GM04504 (cell line): Measurements from ENCODE around the gene LFNG.
"Not testable (repeated sequence)": the region's sequence is repeated elsewhere in the genome, so short reads cannot be mapped to it uniquely, and the experiment has no call there.

Experiments used
- DNase-seq: peaks from one replicate; pipeline ENCODE4 v3.0.0-alpha.2; 2012; ENCODE audit warnings: low read depth

The LFNG gene

DNA sequence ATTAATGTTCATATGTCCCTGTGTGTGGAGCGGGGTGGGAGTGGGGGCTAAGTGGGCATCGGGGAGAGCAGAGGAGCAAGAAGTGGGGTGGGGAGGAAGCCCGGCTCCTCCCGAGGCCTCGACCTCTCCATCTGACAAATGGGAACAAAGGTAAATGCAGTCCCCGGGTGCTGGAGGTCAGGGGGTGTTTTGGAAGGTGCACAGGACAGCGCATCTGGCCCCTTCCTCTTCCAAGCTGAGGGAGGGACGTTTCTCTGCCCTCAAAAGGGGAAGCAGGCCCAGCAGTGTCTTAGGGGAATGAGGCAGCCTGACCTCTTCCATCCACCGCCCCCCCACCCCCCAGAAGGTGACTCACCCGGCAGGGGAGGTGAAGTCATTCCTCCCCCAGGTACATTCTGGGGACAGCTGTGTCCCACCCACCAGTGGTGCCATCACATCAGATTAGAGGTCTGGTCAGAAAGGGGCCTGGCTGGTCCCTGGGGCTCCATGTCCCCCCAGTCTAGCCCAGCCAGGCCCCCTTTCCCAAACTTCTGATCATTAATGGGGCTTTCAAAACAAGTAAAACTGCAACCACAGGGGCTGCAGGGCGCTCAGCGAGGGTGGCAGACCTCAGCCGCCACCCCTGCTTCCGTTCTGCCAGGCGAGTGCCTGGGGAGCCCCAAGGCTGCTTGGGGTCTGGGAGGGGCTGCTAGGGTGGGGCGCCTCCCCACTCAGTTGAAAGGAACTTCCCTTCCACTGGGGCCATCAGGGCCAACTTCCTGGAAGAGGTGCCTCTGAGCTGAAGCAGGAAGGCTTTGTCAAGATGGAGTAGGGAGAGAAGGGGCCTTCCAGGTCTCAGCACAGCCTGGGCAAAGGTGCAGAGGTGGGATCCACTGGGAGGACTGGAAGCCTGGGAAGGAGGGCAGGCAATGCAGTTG is 10.8 kb downstream of the LFNG start:
- no peak for DNase-seq

DNA sequence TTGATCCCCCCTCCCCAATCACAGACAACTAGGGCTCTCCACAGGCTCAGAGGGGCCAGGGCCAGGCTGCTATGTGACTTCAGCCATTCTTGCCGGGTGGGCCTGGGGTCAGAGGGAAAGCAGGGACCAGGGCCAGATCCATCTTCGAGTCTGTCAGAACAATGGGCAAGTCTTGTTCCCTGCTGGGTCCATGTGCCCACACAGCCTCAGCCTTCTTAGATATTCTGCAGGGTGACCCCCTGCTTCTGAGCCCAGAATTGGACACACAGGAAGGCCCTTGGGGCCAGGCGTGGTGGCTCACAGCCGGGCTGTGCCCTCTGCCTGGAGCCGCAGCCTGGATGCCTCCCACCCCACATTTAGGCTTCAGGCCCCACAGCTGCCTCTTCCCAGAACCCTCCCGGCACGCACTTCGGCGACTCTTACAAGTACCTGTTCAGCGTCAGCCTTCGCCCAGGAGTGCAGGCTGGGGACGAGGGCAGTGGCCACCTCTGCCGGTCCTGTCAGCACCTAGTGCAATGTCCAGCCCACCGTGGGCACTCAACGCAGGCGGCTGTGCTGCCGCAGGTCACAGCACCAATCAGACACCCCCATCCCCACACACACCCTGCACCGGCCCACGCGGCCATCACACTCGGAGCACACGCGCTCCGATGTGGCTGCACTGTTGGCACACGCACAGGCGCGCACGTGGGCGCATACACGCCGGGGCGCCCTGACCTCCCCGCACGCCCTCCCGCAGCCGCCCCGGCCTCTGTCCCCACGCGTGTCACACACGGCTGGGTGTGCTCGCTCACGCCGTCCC is 11.6 kb downstream of the LFNG start:
- DNase-seq, result not testable (repeated sequence)

DNA sequence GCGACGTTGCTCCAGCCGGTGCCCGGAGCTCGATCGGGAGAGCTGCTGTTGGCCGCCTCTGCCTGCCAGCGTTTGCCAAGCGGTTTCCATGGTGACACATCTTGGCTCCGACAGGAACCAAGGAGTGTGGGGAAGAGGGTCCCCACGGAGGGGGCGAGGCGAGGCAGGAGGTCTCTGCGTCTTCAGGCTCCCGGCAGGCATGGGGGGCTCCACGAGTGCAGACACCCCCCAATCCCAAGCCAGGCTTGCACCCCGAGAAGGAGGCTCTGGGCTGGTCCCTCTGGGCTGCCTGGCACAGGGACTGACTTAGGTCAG is 12.2 kb downstream of the LFNG start:
- DNase-seq, result not testable (repeated sequence)

DNA sequence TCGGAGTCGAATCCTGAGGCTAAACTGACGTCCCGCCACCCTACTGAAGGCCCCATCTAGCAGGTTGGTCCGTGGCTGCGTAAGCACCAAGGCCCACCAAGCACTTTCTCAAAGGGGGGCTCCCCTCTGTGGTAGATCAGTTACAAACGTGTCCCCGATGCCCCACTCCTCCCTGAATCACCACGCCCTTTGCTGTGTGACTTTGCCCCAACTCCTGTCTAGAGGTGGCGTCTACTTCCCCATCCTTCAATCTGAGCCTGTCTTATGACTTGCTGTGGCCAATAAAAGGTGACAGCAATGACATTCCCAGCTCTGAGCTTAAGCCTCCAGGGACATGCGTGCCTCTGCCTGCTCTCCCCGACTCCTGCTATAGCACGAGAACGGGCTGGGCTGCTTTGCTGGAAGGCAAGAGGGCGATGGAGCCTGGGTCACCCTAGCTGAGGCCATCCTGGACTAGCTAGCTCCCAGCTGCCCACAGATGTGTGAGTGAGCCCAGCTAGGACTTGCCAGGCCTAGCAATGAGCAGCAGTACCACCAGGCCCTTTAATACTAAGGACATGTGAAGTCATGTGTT is 12.7 kb downstream of the LFNG start:
- DNase-seq, result not testable (repeated sequence)

DNA sequence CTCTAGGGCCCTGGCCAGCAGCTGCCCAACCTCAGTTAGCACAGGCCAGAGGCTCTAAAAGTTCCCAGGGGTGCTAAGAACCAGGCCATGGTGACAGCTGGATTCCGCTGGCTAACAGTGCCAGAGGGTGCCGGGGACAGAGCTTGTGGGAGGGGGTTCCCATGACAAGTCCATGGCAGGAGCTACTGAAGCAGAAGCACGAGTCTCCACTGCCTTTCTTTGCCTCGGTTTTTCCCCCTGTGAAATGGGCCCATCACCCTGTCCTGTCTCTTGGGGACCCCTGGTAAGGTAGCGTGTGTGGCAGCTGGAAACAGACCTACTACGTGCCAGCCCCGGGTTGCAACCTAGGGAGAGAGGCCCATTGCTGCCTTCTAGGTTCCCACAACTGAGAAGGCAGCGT is 13.2 kb downstream of the LFNG start:
- not testable (repeated sequence) for DNase-seq

- DNase-seq, result not testable (repeated sequence)
Observed at GRCh38 chr7:2533566-2533965, 14.0 kb downstream of the LFNG start.

DNA sequence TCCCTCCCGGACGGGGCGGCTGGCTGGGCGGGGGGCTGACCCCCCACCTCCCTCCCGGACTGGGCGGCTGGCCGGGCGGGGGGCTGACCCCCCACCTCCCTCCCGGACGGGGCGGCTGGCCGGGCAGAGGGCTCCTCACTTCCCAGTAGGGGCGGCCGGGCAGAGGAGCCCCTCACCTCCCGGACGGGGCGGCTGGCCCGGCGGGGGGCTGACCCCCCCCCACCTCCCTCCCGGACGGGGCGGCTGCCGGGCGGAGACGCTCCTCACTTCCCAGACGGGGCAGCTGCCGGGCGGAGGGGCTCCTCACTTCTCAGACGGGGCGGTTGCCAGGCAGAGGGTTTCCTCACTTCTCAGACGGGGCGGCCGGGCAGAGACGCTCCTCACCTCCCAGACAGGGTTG is 14.6 kb downstream of the LFNG start:
- DNase-seq, result not testable (repeated sequence)

GRCh38 chr7:2535872-2536627 is 16.5 kb downstream of the LFNG start:
- DNase-seq, result not testable (repeated sequence)

DNA sequence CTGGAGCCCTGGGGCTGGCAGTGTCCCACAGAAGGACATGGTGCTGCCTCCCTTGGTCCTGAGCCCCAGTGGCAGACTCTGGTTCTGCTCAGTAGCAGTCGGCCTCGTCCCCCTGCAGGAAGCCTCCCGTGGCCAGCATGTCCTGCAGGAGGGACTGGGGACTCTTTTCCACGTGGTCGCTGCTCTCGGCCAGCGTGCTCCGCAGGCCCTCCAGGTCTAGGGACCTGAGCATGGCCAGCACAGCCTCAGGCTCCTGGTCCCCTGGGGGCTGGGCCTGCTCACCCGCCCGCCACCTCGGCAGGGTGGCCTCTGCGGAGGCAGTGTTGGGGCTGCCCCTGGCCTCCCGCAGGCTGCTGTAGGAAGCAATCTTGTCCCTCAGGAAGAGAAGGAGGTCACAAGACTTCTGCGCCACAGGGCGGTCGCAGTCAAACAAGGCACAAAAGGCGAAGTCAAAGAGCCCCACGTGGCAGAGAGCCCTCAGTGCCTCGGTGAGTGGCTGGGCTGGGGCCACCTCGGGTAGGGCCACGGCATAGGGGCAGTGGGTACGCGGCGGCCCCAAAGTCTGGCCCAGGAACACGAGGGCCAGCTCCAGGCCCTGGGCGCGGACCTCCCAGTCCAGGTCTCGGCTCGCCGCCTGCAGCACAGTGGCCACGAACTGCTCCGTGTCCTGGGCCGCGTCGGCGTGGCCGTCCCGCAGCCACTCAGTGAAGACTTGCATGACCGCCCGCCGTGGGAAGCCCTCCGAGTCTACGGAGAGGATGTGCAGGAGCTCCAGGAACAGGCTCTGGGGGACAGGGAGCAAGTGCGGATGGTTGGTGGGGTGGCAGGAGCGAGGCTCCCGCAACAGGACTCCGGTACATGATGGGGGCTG is 18.6 kb downstream of the LFNG start:
- DNase-seq, result no peak

GRCh38 chr7:2539031-2539911 is 19.7 kb downstream of the LFNG start:
- DNase-seq, result no peak

GRCh38 chr7:2540133-2540532 is 20.6 kb downstream of the LFNG start:
- DNase-seq, result no peak

DNA sequence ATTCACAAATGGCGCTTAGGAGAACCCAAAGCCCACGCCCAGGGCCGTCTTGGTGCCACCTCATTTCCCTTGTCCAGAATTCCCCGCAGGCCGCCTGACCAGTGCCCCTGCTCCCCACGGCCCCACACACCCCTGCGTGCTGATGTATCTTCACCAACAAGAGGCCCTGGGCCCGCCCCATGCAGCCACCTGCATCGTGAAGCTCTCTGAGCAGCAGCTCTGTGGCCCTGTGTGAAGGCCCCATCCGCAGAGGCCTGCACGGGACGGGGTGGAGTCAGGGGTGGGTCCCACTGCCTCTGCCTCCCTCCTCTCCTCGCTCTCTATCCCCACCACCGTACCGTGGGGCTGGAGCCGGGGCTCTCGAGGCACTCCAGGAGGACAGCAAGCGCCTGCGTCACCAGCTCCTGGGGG is 21.1 kb downstream of the LFNG start:
- DNase-seq, result no peak

- DNase-seq, result no peak
Observed at GRCh38 chr7:2541291-2542010, 21.9 kb downstream of the LFNG start.

DNA sequence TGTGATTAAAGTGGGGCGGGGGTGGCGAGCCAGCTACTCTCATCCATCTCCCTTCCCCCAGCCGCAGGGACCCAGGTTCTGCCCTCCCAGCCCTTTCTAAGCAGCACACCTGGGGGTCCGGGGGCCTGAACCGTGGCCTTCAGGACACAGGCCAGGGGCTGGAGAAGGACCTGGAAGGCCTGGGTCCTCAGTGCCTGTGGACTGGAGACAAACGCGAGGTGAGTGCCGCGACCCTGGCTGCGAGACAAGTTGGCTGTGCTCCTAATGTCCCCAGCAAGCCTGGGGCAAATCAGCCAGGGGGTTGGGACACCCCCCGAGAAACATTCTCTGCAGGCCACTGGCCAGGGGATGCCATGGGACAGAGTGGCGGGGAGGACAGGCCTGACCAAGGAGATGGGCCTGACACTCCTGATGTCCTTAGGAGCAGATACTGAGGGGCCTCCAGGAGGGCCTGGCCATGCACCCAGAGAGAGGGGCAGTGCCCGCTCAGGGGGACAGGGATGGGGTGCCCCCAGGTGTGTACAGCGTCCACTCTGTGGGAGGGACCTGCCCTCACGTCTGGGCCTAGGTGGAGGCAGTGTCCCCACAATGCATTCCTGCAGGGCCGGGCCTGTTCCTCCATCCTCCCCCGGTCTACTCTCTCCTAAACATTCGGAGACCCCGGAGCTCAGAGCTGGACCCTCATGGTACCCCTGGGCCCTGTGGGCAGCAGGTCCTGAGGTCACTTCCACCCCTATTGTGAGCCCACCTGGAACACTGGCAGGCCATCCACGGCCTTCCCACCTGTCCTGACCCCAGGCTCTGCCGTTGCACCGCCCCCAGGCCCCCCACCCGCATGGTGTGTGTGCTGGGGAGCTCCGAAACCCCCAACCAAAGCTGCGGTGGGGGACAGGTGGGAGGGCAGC is 22.7 kb downstream of the LFNG start:
- DNase-seq, result no peak

DNA sequence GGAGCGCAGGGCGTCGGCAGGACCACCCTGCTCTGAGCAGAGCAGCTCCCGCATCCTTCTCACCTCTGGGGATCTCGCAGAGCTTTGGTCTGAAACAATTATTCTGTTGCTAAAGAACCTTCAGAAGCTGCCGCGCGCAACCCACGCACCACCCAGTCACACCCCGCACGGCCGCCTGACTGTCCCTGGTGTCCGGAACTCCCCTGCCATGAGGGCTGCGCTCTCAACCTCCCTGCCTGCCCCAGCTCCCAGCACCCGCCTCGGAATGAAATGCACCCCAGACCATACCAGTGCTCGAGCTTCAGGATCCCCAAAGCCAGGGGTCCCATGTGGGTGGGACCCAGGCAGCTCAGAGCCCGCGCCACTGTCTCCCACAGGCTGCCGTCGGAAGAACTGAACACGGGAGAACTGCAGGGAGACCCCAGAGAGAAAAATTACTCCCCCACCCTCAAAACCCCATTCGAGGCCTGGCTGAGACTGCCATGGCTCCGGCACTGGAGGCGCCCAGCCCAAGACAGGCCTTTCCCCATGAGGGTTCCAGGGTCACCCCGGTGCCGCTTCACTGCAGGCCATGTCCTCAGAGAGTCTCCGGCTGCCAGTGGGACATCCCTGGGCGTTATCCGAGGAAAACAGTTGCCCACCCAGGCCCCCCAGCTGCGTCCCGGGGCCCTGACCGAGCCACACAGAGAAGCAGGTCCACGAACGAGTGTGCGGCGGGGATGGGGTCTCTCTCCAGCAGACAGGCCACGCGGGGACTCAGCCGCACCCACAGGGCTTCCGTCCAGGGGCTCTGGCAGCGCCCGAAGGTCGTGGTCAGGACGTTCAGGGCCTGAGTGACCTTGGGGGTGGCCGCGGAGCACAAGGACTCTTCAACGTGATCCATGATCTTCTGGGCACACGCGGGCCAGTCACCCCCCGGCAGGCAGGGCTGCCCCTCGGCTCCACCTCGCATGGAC is 23.6 kb downstream of the LFNG start:
- DNase-seq, result no peak

- no peak for DNase-seq
Observed at GRCh38 chr7:2544541-2545188, 25.1 kb downstream of the LFNG start.
